GM12891 (cell line): ENCODE measurements around the gene TMEM52.

Experiments used
- POLR2A ChIP-seq: IDR thresholded peaks from 2 replicates; pipeline ENCODE4 v1.6.1; 2011; ENCODE audit warnings: low read depth, low read length, control low read depth
- POLR2AphosphoS5 ChIP-seq: IDR thresholded peaks from 2 replicates; pipeline ENCODE4 v1.6.1; 2011; ENCODE audit warnings: low read depth, low read length, control low read depth

DNA sequence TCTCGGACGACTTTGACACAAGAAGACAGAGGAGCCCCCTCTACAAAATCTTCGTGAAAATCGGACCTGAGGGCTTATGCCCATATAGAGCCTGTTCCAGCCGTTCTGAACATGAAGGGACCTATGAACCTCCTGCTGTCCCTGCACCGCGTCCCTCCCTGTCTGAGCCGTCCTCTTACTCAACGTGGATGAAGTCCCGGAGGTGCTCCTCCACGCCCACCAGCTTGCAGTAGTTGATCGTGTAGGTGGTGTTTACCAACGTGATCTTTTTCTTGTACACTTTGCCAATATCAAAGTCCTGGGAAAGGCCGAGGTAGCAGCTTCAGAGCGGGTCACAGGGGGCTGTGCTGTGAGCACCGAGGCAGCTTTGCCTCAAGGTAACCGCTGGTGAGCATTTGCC is 44.5 kb upstream of the TMEM52 start:
- TF ChIP-seq POLR2A = no peak
- no peak for TF ChIP-seq POLR2AphosphoS5
